Psoas muscle (tissue), 8 donors: Measurements from ENCODE around the gene SALL3. TPM values are rescaled to one million over a fixed set of nuclear protein-coding genes. Genes with fewer than 3 reads are reported as not detected.

ENCODE experiments used
- ATAC-seq, 4 donors: fragments of 200-7000 bp; cut with Tn5 transposase; one replicate each; pipeline ENCODE4 v1.9.1; 2020; ENCODE audit warnings: moderate library complexity in 3 of 4, mild to moderate bottlenecking in 2 of 4
- DNase-seq, 2 donors: peaks; one replicate each; pipeline ENCODE4 v3.0.0-alpha.2; 2020
- H3K27ac ChIP-seq: fragments of 200-600 bp; one replicate; pipeline ENCODE4 v1.8.0; 2022
- H3K27me3 ChIP-seq, 3 donors: fragments of 200-600 bp in 1 of 3; one replicate each; pipeline versions ENCODE4 v1.6.1 to v1.8.0; 2013 to 2022; ENCODE audit warnings: low read length in 2 of 3, mild to moderate bottlenecking in 2 of 3, moderate library complexity in 1 of 3; ENCODE audit not compliant: insufficient read depth in 3 of 3
- H3K36me3 ChIP-seq, 2 donors: fragments of 200-600 bp in 1 of 2; one replicate each; pipeline versions ENCODE4 v1.6.1 to v1.8.0; 2013 to 2022; ENCODE audit warnings: low read depth in 1 of 2, mild to moderate bottlenecking in 1 of 2, moderate library complexity in 1 of 2; ENCODE audit not compliant: insufficient read depth in 1 of 2
- H3K4me1 ChIP-seq: fragments of 200-600 bp; one replicate; pipeline ENCODE4 v1.8.0; 2022
- H3K4me3 ChIP-seq: fragments of 200-600 bp; one replicate; pipeline ENCODE4 v1.8.0; 2022; ENCODE audit warnings: mild to moderate bottlenecking
- H3K9me3 ChIP-seq: fragments of 200-600 bp; one replicate; pipeline ENCODE4 v1.8.0; 2022
- WGBS, 3 donors: extraction: QIAGEN DNeasy Blood & Tissue Kit; methylation state at CpG; one replicate each; pipeline versions ENCODE4 v1.1.6 to v1.1.7; 2013; 5-methylcytosine and 5-hydroxymethylcytosine counted together
- intact Hi-C, 2 donors: fragments of 100-400 bp; cut with DNase I; formaldehyde crosslinking; loops; one replicate each; pipeline versions ENCODE4 v1.11.0 to v1.14.2; 2022
- polyA plus RNA-seq, 3 donors: library from polyadenylated mRNA; stranded (reverse); fragments of 200-250 nt; gene quantifications; one replicate each; pipeline ENCODE4 v1.2.3, GENCODE V29; 2013
- total RNA-seq, 4 donors: library from RNA; stranded (reverse); fragmentation: NEBNext Ultra II Directional in 2 of 4; extraction: Animal tissue kit (Norgen Biotek cat#: 25700) in 2 of 4; gene quantifications; one replicate each; pipeline versions ENCODE4 v1.2.1 to v1.2.4, GENCODE V29; 2021 to 2023
- TF ChIP-seq, protein P1 (sequence below): fragments of 200-600 bp; IDR thresholded peaks from one replicate; pipeline ENCODE4 v1.8.0; 2022; ENCODE audit warnings: antibody characterized with exemption
- donor health status: healthy with polysubstance abuse.
- donor health status: DM: no; HTN: no; CAD: no; lungs with moderate emphysema.
- donor health status: Bipolar disorder and iron deficiency.
- donor health status: healthy.
- donor health status: DM: yes; HTN: yes; CAD: no.
- donor health status: DM: no; HTN: no; CAD: no.
- donor health status: DM: no; HTN: no; CAD: no.
- donor health status: DM: yes; HTN: yes; CAD: no.

Gene SALL3
- total and polyA plus RNA-seq, 7 donors = 0.01 to 0.32 TPM; not detected in 5

DNA sequence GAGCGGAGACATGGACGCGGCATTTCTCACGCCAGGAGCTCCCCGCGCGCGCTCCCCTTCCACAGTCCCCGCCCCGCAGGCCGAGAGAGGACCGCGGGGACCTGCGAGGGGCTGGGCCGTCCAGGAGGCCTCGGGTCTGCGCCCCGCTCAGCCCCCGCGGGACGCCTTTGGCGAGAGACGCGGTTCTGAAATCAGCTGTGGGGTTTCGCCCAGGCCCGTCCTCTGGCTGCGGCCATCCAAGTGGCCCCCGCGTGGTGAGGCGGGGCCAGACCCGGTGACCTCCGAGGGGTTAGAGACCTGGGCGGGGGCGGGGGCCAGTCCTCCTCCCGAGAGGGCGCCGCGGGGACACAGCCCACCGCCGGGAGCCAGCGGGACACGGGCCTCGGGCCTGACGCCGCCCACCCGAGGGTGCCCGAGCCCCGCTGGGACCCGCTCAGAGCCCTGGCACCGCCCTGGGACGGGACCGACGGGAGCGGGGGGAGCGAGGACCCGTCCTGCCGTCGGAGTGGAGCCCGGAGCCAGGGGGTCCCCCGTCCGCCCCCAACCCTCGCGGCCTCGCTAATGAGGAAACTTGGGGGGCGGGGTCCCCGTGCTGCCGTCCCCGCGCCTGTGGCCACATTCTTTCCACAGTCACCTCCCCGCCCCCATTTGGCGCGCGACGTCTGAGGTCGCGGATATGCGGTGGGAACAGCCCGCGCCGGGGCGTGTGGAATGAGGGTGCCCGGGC lies 6.1 kb upstream of the SALL3 start:
- Histone ChIP-seq H3K4me3 (peak overlapping the region; percentile 45), H3K36me3 (no peaks in the 10 kb centered on the region), H3K27ac (no peak overlapping the region), H3K27me3 (peaks cover 12 to 83% (median 37%) of the 10 kb centered on the region in 3 donors), H3K9me3 (no peaks in the 10 kb centered on the region), H3K4me1 (peaks cover 6% of the 10 kb centered on the region)
- intact Hi-C loops = no loop called here
- 1 to 2% (median 2%) methylated on average over 54 to 82 of the region's 82 CpGs for WGBS, 3 donors
- TF ChIP-seq, protein P1, sequence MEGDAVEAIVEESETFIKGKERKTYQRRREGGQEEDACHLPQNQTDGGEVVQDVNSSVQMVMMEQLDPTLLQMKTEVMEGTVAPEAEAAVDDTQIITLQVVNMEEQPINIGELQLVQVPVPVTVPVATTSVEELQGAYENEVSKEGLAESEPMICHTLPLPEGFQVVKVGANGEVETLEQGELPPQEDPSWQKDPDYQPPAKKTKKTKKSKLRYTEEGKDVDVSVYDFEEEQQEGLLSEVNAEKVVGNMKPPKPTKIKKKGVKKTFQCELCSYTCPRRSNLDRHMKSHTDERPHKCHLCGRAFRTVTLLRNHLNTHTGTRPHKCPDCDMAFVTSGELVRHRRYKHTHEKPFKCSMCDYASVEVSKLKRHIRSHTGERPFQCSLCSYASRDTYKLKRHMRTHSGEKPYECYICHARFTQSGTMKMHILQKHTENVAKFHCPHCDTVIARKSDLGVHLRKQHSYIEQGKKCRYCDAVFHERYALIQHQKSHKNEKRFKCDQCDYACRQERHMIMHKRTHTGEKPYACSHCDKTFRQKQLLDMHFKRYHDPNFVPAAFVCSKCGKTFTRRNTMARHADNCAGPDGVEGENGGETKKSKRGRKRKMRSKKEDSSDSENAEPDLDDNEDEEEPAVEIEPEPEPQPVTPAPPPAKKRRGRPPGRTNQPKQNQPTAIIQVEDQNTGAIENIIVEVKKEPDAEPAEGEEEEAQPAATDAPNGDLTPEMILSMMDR = no peak
- ATAC-seq (no peak), DNase-seq (no peak)

DNA sequence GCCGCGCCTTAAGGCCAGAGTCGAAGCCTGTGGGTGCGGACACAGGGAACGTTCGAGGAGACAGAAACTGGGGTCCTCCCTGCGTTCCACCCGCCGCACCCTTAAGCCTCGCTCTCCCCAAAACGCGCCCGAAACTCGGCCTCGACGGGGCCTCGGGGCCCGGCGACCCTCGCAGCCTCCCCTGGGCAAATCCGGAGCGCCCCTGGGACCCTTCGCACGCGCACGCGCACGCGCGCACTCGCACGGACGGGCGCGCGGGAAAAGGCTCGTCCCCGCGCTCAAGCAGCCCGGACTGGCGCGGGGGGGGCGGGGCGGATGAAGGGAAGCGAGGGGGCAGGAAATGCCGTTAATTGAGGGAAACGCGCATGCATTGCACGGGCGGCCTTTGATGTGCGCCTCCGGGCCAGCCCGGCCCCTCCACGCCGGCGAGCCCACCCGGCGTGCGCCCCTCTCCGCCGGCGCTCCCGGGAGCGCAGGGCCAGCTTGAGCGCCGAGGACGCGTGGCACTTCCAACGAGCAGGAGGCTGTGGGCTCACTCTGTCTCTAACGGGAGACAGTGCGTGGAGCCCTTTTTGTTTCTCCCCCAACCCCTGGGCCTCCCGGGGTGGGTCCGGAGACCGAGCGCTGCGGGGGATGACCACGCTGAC lies 5.4 kb upstream of the SALL3 start:
- intact Hi-C loops = no loop called here
- Histone ChIP-seq H3K27me3 (peaks cover 12 to 86% (median 39%) of the 10 kb centered on the region in 3 donors), H3K36me3 (no peaks in the 10 kb centered on the region), H3K9me3 (no peaks in the 10 kb centered on the region), H3K4me3 (peak overlapping the region; percentile 45), H3K4me1 (peaks cover 6% of the 10 kb centered on the region), H3K27ac (no peak overlapping the region)
- DNase-seq (no peak), ATAC-seq (no peak)
- WGBS, 3 donors = 1% methylated on average over 55 to 77 of the region's 77 CpGs
- TF ChIP-seq, protein P1 = no peak

DNA sequence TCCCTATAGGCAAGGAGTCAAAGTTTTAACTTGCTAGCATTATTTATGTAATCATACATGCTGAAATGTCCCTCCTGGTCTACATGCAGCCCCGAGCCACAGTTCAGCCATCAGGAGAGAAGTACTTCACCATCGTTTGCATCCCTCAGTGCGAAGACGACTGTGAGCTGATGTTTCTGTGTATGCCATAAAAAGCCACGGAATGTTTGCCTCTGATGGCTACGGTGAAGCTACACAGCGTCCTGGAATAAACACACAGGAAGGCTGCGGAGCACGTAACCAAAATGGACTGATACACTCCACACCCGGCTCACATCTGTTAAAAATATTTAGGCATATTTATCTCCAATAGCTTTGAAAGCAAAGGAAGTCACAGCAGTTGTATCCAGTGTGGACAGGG lies 4.3 kb upstream of the SALL3 start:
- Histone ChIP-seq H3K36me3 (no peaks in the 10 kb centered on the region), H3K9me3 (no peaks in the 10 kb centered on the region), H3K4me1 (peaks cover 6% of the 10 kb centered on the region), H3K4me3 (no peak overlapping the region), H3K27ac (no peak overlapping the region), H3K27me3 (peaks cover 12 to 88% (median 46%) of the 10 kb centered on the region in 3 donors)
- intact Hi-C loops = no loop called here
- WGBS, 3 donors = 11 to 15% (median 12%) methylated on average over 10 of the region's 10 CpGs
- TF ChIP-seq, protein P1 = no peak
- ATAC-seq (no peak), DNase-seq (no peak)

DNA sequence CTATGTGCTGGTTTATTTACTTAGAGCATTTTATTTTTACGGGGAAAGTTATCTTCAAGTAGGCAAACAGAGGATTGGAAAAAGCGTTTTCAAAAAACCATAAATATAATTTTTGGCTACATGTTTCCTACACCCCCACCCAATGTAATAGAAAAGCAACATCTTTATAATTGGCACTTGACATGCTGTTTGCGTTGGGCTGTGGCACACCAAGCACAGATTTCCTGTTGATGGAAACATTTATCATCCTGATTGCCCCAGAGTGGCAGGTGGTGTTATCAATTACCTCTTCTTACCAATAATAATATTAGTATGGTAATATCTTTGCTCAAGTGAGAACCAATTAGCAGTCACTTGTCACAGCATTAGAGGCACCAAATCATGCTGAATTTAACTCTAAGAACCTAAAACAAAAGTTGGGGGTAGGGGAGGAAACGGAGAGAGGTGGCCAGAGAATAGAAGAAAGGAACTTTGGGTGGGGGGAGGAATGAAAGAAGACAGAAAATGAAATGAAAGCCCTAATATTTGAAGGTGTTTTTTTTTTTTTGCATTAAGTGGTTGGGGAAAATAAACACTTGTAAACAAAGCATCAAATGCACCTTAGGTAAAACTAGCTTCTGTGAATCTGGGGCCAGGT lies 3.8 kb upstream of the SALL3 start:
- H3K36me3 ChIP-seq = no peaks in the 10 kb centered on the region
- ATAC-seq (no peak), DNase-seq (no peak)
- no peak overlapping the region for H3K4me3 ChIP-seq
- H3K9me3 ChIP-seq = no peaks in the 10 kb centered on the region
- 19 to 24% (median 20%) methylated on average over 4 of the region's 4 CpGs for WGBS, 3 donors
- no peak overlapping the region for H3K27ac ChIP-seq
- peaks cover 6% of the 10 kb centered on the region for H3K4me1 ChIP-seq
- H3K27me3 ChIP-seq = peaks cover 12 to 88% (median 51%) of the 10 kb centered on the region in 3 donors
- TF ChIP-seq, protein P1 = no peak
- intact Hi-C loops = no loop called here
